SK-N-SH (cell line): Measurements from ENCODE around the gene ANKS1B. TPM values are rescaled to one million over a fixed set of nuclear protein-coding genes. Genes with fewer than 3 reads are reported as not detected.

Experiments
- CTCF ChIA-PET: fragments of 300-600, 350-600 bp; formaldehyde crosslinking; extraction: SDS; loops from one replicate; lab custom pipeline; 2021; lab: Yijun Ruan, JAX
- POLR2A ChIA-PET: fragments of 350-600 bp; sonication (Branson Sonifier 250); formaldehyde crosslinking; extraction: SDS; loops from one replicate; lab custom pipeline; 2020; ENCODE audit warnings: antibody characterized with exemption, inconsistent platforms; lab: Yijun Ruan, JAX
- DNase-seq: peaks from one replicate; pipeline ENCODE4 v3.0.0; 2012
- H2AFZ ChIP-seq: fragments of 200-600 bp; sonication (generic); 2 replicates; pipeline ENCODE4 v1.8.1; 2016; ENCODE audit warnings: antibody characterized with exemption, mild to moderate bottlenecking, low read depth
- H3F3A ChIP-seq: fragments of 200-600 bp; sonication (generic); replicated peaks from 2 replicates; pipeline ENCODE3; 2016; ENCODE audit warnings: antibody characterized with exemption, mild to moderate bottlenecking; ENCODE audit not compliant: insufficient read depth
- H3K27ac ChIP-seq, 2 experiments: fragments of 200-500 bp in 1 of 2; fragments of 200-600 bp in 1 of 2; sonication (Bioruptor generic) in 1 of 2; sonication (generic), shearing (Covaris generic) in 1 of 2; 2 replicates each; pipeline versions ENCODE4 v1.5.1 to v1.6.1; 2014 to 2016; ENCODE audit warnings: low read depth in 2 of 2, inconsistent platforms in 1 of 2, low read length in 1 of 2, mild to moderate bottlenecking in 1 of 2, mixed read lengths in 1 of 2
- H3K27me3 ChIP-seq: fragments of 200-600 bp; sonication (generic), shearing (Covaris generic); 2 replicates; pipeline ENCODE4 v1.6.1; 2016; ENCODE audit warnings: mixed run types; ENCODE audit not compliant: insufficient read depth
- H3K36me3 ChIP-seq, 2 experiments: fragments of 200-500 bp in 1 of 2; fragments of 200-600 bp in 1 of 2; sonication (Bioruptor generic) in 1 of 2; sonication (generic) in 1 of 2; replicated peaks in 1 of 2; 2 replicates each; pipeline versions ENCODE3 to v1.5.1; 2014 to 2016; ENCODE audit warnings: low read length in 1 of 2, mild to moderate bottlenecking in 1 of 2; ENCODE audit not compliant: insufficient read depth in 2 of 2, control insufficient read depth in 1 of 2
- H3K4me1 ChIP-seq, 2 experiments: fragments of 200-500 bp in 1 of 2; fragments of 200-600 bp in 1 of 2; sonication (Bioruptor generic) in 1 of 2; sonication (generic), shearing (Covaris generic) in 1 of 2; 2 replicates each; pipeline versions ENCODE4 v1.5.1 to v1.6.1; 2014 to 2016; ENCODE audit warnings: low read depth in 1 of 2, low read length in 1 of 2, mixed run types in 1 of 2; ENCODE audit not compliant: insufficient read depth in 2 of 2, control insufficient read depth in 1 of 2
- H3K4me2 ChIP-seq: fragments of 200-600 bp; sonication (generic), shearing (Covaris generic); 2 replicates; pipeline ENCODE4 v1.6.1; 2017; ENCODE audit warnings: mixed run types
- H3K4me3 ChIP-seq, 2 experiments: fragments of 200-500 bp in 1 of 2; fragments of 200-600 bp in 1 of 2; sonication (Bioruptor generic) in 1 of 2; sonication (generic), shearing (Covaris generic) in 1 of 2; 2 replicates each; pipeline versions ENCODE4 v1.5.1 to v1.8.1; 2014 to 2016; ENCODE audit warnings: low read depth in 2 of 2, inconsistent platforms in 1 of 2, low read length in 1 of 2, mild to moderate bottlenecking in 1 of 2, mixed read lengths in 1 of 2, moderate library complexity in 1 of 2
- H3K79me2 ChIP-seq: fragments of 200-600 bp; sonication (generic); 2 replicates; pipeline ENCODE4 v1.8.1; 2017; ENCODE audit warnings: mild to moderate bottlenecking; ENCODE audit not compliant: insufficient read depth
- H3K9ac ChIP-seq: fragments of 200-600 bp; sonication (generic); 2 replicates; pipeline ENCODE4 v1.6.1; 2017; ENCODE audit warnings: mixed run types
- H3K9me2 ChIP-seq: fragments of 200-600 bp; sonication (generic); 2 replicates; pipeline ENCODE4 v1.6.1; 2017; ENCODE audit warnings: mixed run types
- H3K9me3 ChIP-seq: fragments of 200-600 bp; sonication (generic); 2 replicates; pipeline ENCODE4 v1.6.1; 2017; ENCODE audit warnings: mixed run types, mild to moderate bottlenecking, moderate library complexity
- H4K20me1 ChIP-seq: fragments of 200-600 bp; sonication (generic); 2 replicates; pipeline ENCODE4 v1.6.1; 2017; ENCODE audit warnings: mild to moderate bottlenecking, mixed run types; ENCODE audit not compliant: insufficient read depth
- CHD2 ChIP-seq: fragments of 150-350 bp; IDR thresholded peaks from 2 replicates; pipeline ENCODE4 v1.6.1; 2018; ENCODE audit warnings: low read length; ENCODE audit not compliant: partially characterized antibody
- EP300 ChIP-seq, 2 experiments: IDR thresholded peaks; 2 replicates each; pipeline versions ENCODE4 v1.4.0 to v1.6.1; 2012; ENCODE audit warnings: borderline replicate concordance in 1 of 2, low read depth in 1 of 2, low read length in 1 of 2
- EZH2phosphoT487 ChIP-seq: fragments of 200-600 bp; sonication (generic); IDR thresholded peaks from 2 replicates; pipeline ENCODE4 v1.6.1; 2017; ENCODE audit warnings: low read depth, mixed run types, mild to moderate bottlenecking, antibody characterized with exemption, moderate library complexity, borderline replicate concordance
- FOXM1 ChIP-seq: IDR thresholded peaks from 2 replicates; pipeline ENCODE4 v1.4.0; 2012; ENCODE audit warnings: low read depth, mild to moderate bottlenecking
- JUND ChIP-seq: IDR thresholded peaks from 2 replicates; pipeline ENCODE4 v1.4.0; 2012
- MXI1 ChIP-seq: IDR thresholded peaks from 2 replicates; pipeline ENCODE4 v1.6.1; 2012; ENCODE audit warnings: mild to moderate bottlenecking, low read depth, low read length, improper control_type of control experiment
- NFIC ChIP-seq: IDR thresholded peaks from 2 replicates; pipeline ENCODE4 v1.4.0; 2012; ENCODE audit warnings: borderline replicate concordance
- PBX3 ChIP-seq: IDR thresholded peaks from 2 replicates; pipeline ENCODE4; 2012
- RAD21 ChIP-seq: IDR thresholded peaks from 2 replicates; pipeline ENCODE4 v1.6.1; 2012; ENCODE audit warnings: mild to moderate bottlenecking, low read length
- RFX5 ChIP-seq: IDR thresholded peaks from 2 replicates; pipeline ENCODE4 v1.6.1; 2012; ENCODE audit warnings: mild to moderate bottlenecking, improper control_type of control experiment, low read length
- SMC3 ChIP-seq: IDR thresholded peaks from 2 replicates; pipeline ENCODE4 v1.6.1; 2012; ENCODE audit warnings: low read depth, low read length, improper control_type of control experiment
- TAF1 ChIP-seq: IDR thresholded peaks from 2 replicates; pipeline ENCODE4 v1.6.1; 2012; ENCODE audit warnings: low read depth, mild to moderate bottlenecking, low read length, moderate library complexity, borderline replicate concordance
- TCF12 ChIP-seq: IDR thresholded peaks from 2 replicates; pipeline ENCODE4 v1.4.0; 2012
- YY1 ChIP-seq: IDR thresholded peaks from 2 replicates; pipeline ENCODE4 v1.4.0; 2012; ENCODE audit warnings: low read depth, mild to moderate bottlenecking
- WGBS: methylation state at CpG from one replicate; pipeline ENCODE4 v1.1.6; 2017; ENCODE audit warnings: low lambda C conversion rate; 5-methylcytosine and 5-hydroxymethylcytosine counted together
- polyA plus RNA-seq, 3 experiments: library from polyadenylated mRNA; depleted of rRNA; stranded (reverse); fragments of >200 nt; gene quantifications; 2 replicates each; pipeline ENCODE4 v1.2.3, GENCODE V29; 2012
- TF ChIP-seq, protein P1 (sequence below): IDR thresholded peaks from 2 replicates; pipeline ENCODE4 v1.4.0; 2012; ENCODE audit warnings: low read depth, borderline replicate concordance
- TF ChIP-seq, protein P2 (sequence below): IDR thresholded peaks from 2 replicates; pipeline ENCODE4 v1.6.1; 2012; ENCODE audit warnings: mild to moderate bottlenecking, low read depth, low read length, moderate library complexity
- TF ChIP-seq, protein P3 (sequence below): fragments of 150-350 bp; IDR thresholded peaks from 2 replicates; pipeline ENCODE4 v1.6.1; 2017; ENCODE audit warnings: antibody characterized with exemption, low read length, low read depth, borderline replicate concordance
- TF ChIP-seq, protein P4 (sequence below): fragments of 200-600 bp; sonication (generic); IDR thresholded peaks from 2 replicates; pipeline ENCODE4 v1.6.1; 2017; ENCODE audit warnings: antibody characterized with exemption, mild to moderate bottlenecking, moderate library complexity
- TF ChIP-seq, protein P5 (sequence below): fragments of 150-350 bp; IDR thresholded peaks from 2 replicates; pipeline ENCODE4 v1.6.1; 2016; ENCODE audit warnings: mild to moderate bottlenecking, low read depth, low read length

The ANKS1B gene
- polyA plus RNA-seq, 1 of the 3 experiments (the other 2 are of a cell fraction), result 1.8 TPM

DNA sequence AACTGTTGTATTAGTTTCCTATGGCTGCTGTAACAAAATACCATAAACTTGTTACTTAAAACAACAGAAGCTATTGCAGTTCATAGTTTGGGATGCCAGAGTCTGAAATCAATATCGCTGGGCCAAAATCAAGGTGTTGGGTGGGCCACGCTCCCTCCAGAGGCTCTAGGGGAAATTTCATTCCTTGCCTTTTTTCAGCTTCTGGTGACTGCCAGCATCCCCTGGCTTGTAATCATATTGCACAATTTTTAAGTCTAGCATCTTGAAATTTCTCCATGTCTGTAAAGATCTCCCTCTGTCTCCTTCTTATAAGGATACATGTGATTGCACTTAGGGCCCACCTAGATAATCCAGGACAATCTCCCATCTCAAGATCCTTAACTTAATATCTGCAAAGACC, 386.0 kb downstream of the ANKS1B start (continued):
- TF ChIP-seq, protein P1, sequence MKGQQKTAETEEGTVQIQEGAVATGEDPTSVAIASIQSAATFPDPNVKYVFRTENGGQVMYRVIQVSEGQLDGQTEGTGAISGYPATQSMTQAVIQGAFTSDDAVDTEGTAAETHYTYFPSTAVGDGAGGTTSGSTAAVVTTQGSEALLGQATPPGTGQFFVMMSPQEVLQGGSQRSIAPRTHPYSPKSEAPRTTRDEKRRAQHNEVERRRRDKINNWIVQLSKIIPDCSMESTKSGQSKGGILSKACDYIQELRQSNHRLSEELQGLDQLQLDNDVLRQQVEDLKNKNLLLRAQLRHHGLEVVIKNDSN, result no peak
- TF ChIP-seq, protein P2, sequence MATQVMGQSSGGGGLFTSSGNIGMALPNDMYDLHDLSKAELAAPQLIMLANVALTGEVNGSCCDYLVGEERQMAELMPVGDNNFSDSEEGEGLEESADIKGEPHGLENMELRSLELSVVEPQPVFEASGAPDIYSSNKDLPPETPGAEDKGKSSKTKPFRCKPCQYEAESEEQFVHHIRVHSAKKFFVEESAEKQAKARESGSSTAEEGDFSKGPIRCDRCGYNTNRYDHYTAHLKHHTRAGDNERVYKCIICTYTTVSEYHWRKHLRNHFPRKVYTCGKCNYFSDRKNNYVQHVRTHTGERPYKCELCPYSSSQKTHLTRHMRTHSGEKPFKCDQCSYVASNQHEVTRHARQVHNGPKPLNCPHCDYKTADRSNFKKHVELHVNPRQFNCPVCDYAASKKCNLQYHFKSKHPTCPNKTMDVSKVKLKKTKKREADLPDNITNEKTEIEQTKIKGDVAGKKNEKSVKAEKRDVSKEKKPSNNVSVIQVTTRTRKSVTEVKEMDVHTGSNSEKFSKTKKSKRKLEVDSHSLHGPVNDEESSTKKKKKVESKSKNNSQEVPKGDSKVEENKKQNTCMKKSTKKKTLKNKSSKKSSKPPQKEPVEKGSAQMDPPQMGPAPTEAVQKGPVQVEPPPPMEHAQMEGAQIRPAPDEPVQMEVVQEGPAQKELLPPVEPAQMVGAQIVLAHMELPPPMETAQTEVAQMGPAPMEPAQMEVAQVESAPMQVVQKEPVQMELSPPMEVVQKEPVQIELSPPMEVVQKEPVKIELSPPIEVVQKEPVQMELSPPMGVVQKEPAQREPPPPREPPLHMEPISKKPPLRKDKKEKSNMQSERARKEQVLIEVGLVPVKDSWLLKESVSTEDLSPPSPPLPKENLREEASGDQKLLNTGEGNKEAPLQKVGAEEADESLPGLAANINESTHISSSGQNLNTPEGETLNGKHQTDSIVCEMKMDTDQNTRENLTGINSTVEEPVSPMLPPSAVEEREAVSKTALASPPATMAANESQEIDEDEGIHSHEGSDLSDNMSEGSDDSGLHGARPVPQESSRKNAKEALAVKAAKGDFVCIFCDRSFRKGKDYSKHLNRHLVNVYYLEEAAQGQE, result no peak
- no peak for TF ChIP-seq RFX5
- TF ChIP-seq MXI1, result no peak
- no peak for TF ChIP-seq CHD2

GRCh38 chr12:99596762-99597161, 388.0 kb downstream of the ANKS1B start:
- TF ChIP-seq RAD21 (no peak), YY1 (no peak), SMC3 (no peak), MXI1 (no peak), CHD2 (no peak), EP300 (IDR thresholded peaks at IDR 0.05; ENCODE audit: borderline replicate concordance in 1 of 2, low read depth in 1 of 2, low read length in 1 of 2) (no peak), FOXM1 (no peak), TCF12 (no peak), JUND (no peak), EZH2phosphoT487 (no peak), NFIC (no peak), PBX3 (no peak), TAF1 (no peak)
- TF ChIP-seq, protein P1, result no peak
- TF ChIP-seq, protein P3, sequence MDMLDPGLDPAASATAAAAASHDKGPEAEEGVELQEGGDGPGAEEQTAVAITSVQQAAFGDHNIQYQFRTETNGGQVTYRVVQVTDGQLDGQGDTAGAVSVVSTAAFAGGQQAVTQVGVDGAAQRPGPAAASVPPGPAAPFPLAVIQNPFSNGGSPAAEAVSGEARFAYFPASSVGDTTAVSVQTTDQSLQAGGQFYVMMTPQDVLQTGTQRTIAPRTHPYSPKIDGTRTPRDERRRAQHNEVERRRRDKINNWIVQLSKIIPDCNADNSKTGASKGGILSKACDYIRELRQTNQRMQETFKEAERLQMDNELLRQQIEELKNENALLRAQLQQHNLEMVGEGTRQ, result no peak
- TF ChIP-seq, protein P4, sequence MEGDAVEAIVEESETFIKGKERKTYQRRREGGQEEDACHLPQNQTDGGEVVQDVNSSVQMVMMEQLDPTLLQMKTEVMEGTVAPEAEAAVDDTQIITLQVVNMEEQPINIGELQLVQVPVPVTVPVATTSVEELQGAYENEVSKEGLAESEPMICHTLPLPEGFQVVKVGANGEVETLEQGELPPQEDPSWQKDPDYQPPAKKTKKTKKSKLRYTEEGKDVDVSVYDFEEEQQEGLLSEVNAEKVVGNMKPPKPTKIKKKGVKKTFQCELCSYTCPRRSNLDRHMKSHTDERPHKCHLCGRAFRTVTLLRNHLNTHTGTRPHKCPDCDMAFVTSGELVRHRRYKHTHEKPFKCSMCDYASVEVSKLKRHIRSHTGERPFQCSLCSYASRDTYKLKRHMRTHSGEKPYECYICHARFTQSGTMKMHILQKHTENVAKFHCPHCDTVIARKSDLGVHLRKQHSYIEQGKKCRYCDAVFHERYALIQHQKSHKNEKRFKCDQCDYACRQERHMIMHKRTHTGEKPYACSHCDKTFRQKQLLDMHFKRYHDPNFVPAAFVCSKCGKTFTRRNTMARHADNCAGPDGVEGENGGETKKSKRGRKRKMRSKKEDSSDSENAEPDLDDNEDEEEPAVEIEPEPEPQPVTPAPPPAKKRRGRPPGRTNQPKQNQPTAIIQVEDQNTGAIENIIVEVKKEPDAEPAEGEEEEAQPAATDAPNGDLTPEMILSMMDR, result no peak
- TF ChIP-seq, protein P5, sequence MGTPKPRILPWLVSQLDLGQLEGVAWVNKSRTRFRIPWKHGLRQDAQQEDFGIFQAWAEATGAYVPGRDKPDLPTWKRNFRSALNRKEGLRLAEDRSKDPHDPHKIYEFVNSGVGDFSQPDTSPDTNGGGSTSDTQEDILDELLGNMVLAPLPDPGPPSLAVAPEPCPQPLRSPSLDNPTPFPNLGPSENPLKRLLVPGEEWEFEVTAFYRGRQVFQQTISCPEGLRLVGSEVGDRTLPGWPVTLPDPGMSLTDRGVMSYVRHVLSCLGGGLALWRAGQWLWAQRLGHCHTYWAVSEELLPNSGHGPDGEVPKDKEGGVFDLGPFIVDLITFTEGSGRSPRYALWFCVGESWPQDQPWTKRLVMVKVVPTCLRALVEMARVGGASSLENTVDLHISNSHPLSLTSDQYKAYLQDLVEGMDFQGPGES, result no peak

More at GRCh38 chr12:99596762-99597161, 388.0 kb downstream of the ANKS1B start:
- Histone ChIP-seq H3F3A (no peaks in the 10 kb centered on the region), H3K79me2 (no peaks in the 10 kb centered on the region), H3K27me3 (no peaks in the 10 kb centered on the region), H4K20me1 (no peaks in the 10 kb centered on the region), H3K4me1 (no peaks in the 10 kb centered on the region; a peak in 1 of 4 replicates), H3K9me3 (no peaks in the 10 kb centered on the region), H3K27ac (no peak overlapping the region), H3K4me2 (no peak overlapping the region), H3K9ac (no peak overlapping the region), H3K4me3 (no peak overlapping the region), H3K9me2 (no peaks in the 10 kb centered on the region), H2AFZ (peak overlapping the region; percentile 37; the same call in 1 of the 2 replicates), H3K36me3 (no peaks in the 10 kb centered on the region)
- WGBS, result 74% methylated on average over 2 of the region's 2 CpGs
- DNase-seq, result no peak
- ChIA-PET POLR2A (no interaction called here), CTCF (no interaction called here)
